CD14-positive monocyte (primary cell): Measurements from ENCODE around the gene NSMF. TPM values are rescaled to one million over a fixed set of nuclear protein-coding genes. Genes with fewer than 3 reads are reported as not detected.

Experiments used
- DNase-seq, 3 donors: peaks; one replicate each; pipeline ENCODE4 v3.0.0-alpha.2; 2011 to 2022
- H2AFZ ChIP-seq: 2 replicates; pipeline ENCODE4 v1.6.0; 2012; ENCODE audit warnings: mild to moderate bottlenecking, low read depth, low read length, inconsistent platforms; ENCODE audit not compliant: insufficient read depth, poor library complexity, severe bottlenecking
- H3K27ac ChIP-seq, 2 donors: 1 replicate in 1 of 2; 2 replicates in 1 of 2; pipeline ENCODE4 v1.5.1; 2012 to 2013; ENCODE audit warnings: low read length in 2 of 2, control low read depth in 1 of 2, inconsistent platforms in 1 of 2, low read depth in 1 of 2, mild to moderate bottlenecking in 1 of 2
- H3K27me3 ChIP-seq, 2 donors: one replicate each; pipeline versions ENCODE4 v1.6.0 to v1.6.1; 2011 to 2013; ENCODE audit warnings: low read length in 2 of 2; ENCODE audit not compliant: control insufficient read depth in 2 of 2, insufficient read depth in 2 of 2
- H3K36me3 ChIP-seq, 2 donors: replicated peaks in 1 of 2; 1 replicate in 1 of 2; 2 replicates in 1 of 2; pipeline versions ENCODE4 v1.5.1 to v1.6.1; 2012 to 2013; ENCODE audit warnings: low read length in 2 of 2, control low read depth in 1 of 2, inconsistent platforms in 1 of 2, mild to moderate bottlenecking in 1 of 2; ENCODE audit not compliant: insufficient read depth in 2 of 2, control insufficient read depth in 1 of 2
- H3K4me1 ChIP-seq, 2 donors: 1 replicate in 1 of 2; 2 replicates in 1 of 2; pipeline versions ENCODE4 v1.5.1 to v1.6.1; 2012 to 2013; ENCODE audit warnings: low read length in 2 of 2, control low read depth in 1 of 2, inconsistent platforms in 1 of 2, mild to moderate bottlenecking in 1 of 2, moderate library complexity in 1 of 2; ENCODE audit not compliant: insufficient read depth in 2 of 2, control insufficient read depth in 1 of 2
- H3K4me2 ChIP-seq: replicated peaks from 2 replicates; pipeline ENCODE3; 2012; ENCODE audit warnings: low read length, moderate library complexity, mild to moderate bottlenecking; ENCODE audit not compliant: poor library complexity, severe bottlenecking; ENCODE audit errors: extremely low read depth
- H3K4me3 ChIP-seq, 3 experiments: fragments of 200-600 bp in 1 of 3; sonication (generic) in 1 of 3; replicated peaks in 1 of 3; 1 replicate in 2 of 3; 2 replicates in 1 of 3; pipeline ENCODE4 v1.5.1; 2011 to 2013; ENCODE audit warnings: low read length in 3 of 3, mild to moderate bottlenecking in 3 of 3, control low read depth in 2 of 3, low read depth in 2 of 3, inconsistent platforms in 1 of 3, moderate library complexity in 1 of 3
- H3K79me2 ChIP-seq: 2 replicates; pipeline ENCODE4 v1.6.0; 2012; ENCODE audit warnings: mild to moderate bottlenecking, control low read depth, inconsistent platforms, low read length, moderate library complexity; ENCODE audit not compliant: insufficient read depth
- H3K9ac ChIP-seq: 2 replicates; pipeline ENCODE4 v1.6.0; 2017; ENCODE audit warnings: low read length, mild to moderate bottlenecking; ENCODE audit not compliant: insufficient read depth, poor library complexity, severe bottlenecking
- H3K9me3 ChIP-seq, 2 donors: replicated peaks in 1 of 2; 1 replicate in 1 of 2; 2 replicates in 1 of 2; pipeline versions ENCODE4 v1.5.1 to v1.6.1; 2012 to 2013; ENCODE audit warnings: low read length in 2 of 2, control low read depth in 1 of 2; ENCODE audit not compliant: control insufficient read depth in 1 of 2, insufficient read depth in 1 of 2
- H4K20me1 ChIP-seq: 2 replicates; pipeline ENCODE4 v1.6.0; 2012; ENCODE audit warnings: mild to moderate bottlenecking, low read length, control low read depth, moderate library complexity; ENCODE audit not compliant: insufficient read depth
- H3K27ac Mint-ChIP-seq, 7 donors: one replicate each; pipeline ENCODE4 v1.8.0; 2020; ENCODE audit warnings: mild to moderate bottlenecking in 7 of 7, mixed read lengths in 7 of 7, moderate library complexity in 6 of 7, inconsistent platforms in 2 of 7
- H3K27me3 Mint-ChIP-seq, 3 donors: one replicate each; pipeline ENCODE4 v1.8.0; 2021 to 2022; ENCODE audit warnings: low read depth in 3 of 3, mild to moderate bottlenecking in 3 of 3, mixed read lengths in 3 of 3, moderate library complexity in 3 of 3, inconsistent platforms in 1 of 3
- H3K36me3 Mint-ChIP-seq, 2 donors: one replicate each; pipeline ENCODE4 v1.8.0; 2020; ENCODE audit warnings: mixed read lengths in 2 of 2, inconsistent platforms in 1 of 2, mild to moderate bottlenecking in 1 of 2
- H3K4me1 Mint-ChIP-seq: one replicate; pipeline ENCODE4 v1.8.0; 2020; ENCODE audit warnings: mild to moderate bottlenecking, mixed read lengths
- H3K4me3 Mint-ChIP-seq, 2 donors: one replicate each; pipeline ENCODE4 v1.8.0; 2020; ENCODE audit warnings: mild to moderate bottlenecking in 2 of 2, mixed read lengths in 2 of 2, moderate library complexity in 1 of 2
- H3K9me3 Mint-ChIP-seq, 7 donors: one replicate each; pipeline ENCODE4 v1.8.0; 2020 to 2022; ENCODE audit warnings: mixed read lengths in 7 of 7, mild to moderate bottlenecking in 6 of 7, moderate library complexity in 6 of 7, inconsistent platforms in 2 of 7
- WGBS: methylation state at CpG from one replicate; pipeline ENCODE4 v1.1.5; 2013; ENCODE audit warnings: missing lambda C conversion rate; ENCODE audit not compliant: insufficient coverage; 5-methylcytosine and 5-hydroxymethylcytosine counted together
- intact Hi-C, 2 donors: fragments of 100-400 bp; cut with micrococcal nuclease; formaldehyde crosslinking; loops; one replicate each; pipeline versions ENCODE4 v1.15.0 to v1.15.1; 2023
- polyA plus RNA-seq, 3 donors: library from polyadenylated mRNA; depleted of rRNA in 1 of 3; unstranded in 2 of 3; stranded (reverse) in 1 of 3; fragments of 300-500 nt in 2 of 3; fragments of >200 nt in 1 of 3; fragmentation: Illumina TruSeq in 2 of 3; gene quantifications; 1 replicate in 2 of 3; 2 replicates in 1 of 3; pipeline ENCODE4 v1.2.3, GENCODE V29; 2012 to 2021
- TF ChIP-seq, protein P1 (sequence below): fragments of 200-600 bp; IDR thresholded peaks from one replicate; pipeline ENCODE4 v1.8.0; 2022; ENCODE audit warnings: antibody characterized with exemption, mild to moderate bottlenecking

NSMF gene
- polyA plus RNA-seq, 3 donors, result 4.6 to 68.4 (median 5.3) TPM

DNA sequence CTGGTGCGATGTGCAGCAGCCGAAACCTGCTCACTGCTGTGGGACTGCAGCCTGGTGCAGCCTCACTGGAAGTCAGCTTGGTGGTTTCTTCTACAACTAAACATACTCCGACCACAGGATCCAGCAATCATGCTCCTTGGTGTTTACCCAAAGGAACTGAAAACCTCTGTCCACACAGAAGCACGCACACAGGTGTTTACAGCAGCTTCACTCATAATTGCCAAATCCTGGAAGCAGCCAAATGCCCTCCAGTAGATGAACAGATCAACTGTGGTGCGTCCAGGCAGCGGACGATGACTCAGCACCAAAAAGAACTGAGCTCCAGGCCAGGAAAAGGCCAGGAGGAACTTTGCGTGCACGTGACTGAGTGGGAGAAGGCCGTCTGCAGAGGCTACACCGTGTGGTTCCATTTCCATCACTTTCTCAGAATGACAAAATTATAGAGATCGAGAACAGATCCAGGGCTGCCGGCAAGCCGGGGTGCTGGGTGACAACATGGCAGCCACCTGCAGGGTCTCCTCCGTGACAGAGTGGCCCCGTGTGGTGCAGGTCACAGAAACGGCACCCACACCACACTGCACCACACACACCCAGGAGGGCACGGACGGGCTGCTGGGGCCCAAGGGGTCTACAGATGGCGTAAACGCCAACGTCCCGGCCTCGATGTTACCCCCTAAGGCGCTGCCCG lies 23.1 kb upstream of the NSMF start:
- H3K4me2 ChIP-seq, result peak overlapping the region; percentile 45
- peak overlapping the region in 1 of 3 experiments; percentile 31 for H3K4me3 ChIP-seq
- peak; percentile 42 to 77 (median 62) for DNase-seq
- peaks cover 0 to 4% (median 0%) of the 10 kb centered on the region in 7 donors for H3K9me3 Mint-ChIP-seq
- H3K36me3 ChIP-seq, result no peaks in the 10 kb centered on the region
- peaks cover 11 to 14% of the 10 kb centered on the region in 2 donors for H3K4me1 ChIP-seq
- no peaks in the 10 kb centered on the region for H3K36me3 Mint-ChIP-seq
- H3K9ac ChIP-seq, result peak overlapping the region; percentile 27
- peak overlapping the region; percentile 73 for H2AFZ ChIP-seq
- H3K27me3 ChIP-seq, result no peaks in the 10 kb centered on the region
- H3K9me3 ChIP-seq, result no peaks in the 10 kb centered on the region
- peak overlapping the region in 1 of 2 donors; percentile 75 for H3K4me3 Mint-ChIP-seq
- no peaks in the 10 kb centered on the region for H3K79me2 ChIP-seq
- peak overlapping the region in 5 of 7 donors; percentile 20 to 81 (median 42) for H3K27ac Mint-ChIP-seq
- H4K20me1 ChIP-seq, result no peaks in the 10 kb centered on the region
- H3K4me1 Mint-ChIP-seq, result peaks cover 14% of the 10 kb centered on the region
- WGBS, result 46% methylated on average over 23 of the region's 26 CpGs
- peaks cover 0 to 5% (median 2%) of the 10 kb centered on the region in 3 donors for H3K27me3 Mint-ChIP-seq
- peak overlapping the region in 1 of 2 donors; percentile 20 for H3K27ac ChIP-seq
- intact Hi-C loops, result no loop called here
- TF ChIP-seq, protein P1, sequence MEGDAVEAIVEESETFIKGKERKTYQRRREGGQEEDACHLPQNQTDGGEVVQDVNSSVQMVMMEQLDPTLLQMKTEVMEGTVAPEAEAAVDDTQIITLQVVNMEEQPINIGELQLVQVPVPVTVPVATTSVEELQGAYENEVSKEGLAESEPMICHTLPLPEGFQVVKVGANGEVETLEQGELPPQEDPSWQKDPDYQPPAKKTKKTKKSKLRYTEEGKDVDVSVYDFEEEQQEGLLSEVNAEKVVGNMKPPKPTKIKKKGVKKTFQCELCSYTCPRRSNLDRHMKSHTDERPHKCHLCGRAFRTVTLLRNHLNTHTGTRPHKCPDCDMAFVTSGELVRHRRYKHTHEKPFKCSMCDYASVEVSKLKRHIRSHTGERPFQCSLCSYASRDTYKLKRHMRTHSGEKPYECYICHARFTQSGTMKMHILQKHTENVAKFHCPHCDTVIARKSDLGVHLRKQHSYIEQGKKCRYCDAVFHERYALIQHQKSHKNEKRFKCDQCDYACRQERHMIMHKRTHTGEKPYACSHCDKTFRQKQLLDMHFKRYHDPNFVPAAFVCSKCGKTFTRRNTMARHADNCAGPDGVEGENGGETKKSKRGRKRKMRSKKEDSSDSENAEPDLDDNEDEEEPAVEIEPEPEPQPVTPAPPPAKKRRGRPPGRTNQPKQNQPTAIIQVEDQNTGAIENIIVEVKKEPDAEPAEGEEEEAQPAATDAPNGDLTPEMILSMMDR, result no peak

DNA sequence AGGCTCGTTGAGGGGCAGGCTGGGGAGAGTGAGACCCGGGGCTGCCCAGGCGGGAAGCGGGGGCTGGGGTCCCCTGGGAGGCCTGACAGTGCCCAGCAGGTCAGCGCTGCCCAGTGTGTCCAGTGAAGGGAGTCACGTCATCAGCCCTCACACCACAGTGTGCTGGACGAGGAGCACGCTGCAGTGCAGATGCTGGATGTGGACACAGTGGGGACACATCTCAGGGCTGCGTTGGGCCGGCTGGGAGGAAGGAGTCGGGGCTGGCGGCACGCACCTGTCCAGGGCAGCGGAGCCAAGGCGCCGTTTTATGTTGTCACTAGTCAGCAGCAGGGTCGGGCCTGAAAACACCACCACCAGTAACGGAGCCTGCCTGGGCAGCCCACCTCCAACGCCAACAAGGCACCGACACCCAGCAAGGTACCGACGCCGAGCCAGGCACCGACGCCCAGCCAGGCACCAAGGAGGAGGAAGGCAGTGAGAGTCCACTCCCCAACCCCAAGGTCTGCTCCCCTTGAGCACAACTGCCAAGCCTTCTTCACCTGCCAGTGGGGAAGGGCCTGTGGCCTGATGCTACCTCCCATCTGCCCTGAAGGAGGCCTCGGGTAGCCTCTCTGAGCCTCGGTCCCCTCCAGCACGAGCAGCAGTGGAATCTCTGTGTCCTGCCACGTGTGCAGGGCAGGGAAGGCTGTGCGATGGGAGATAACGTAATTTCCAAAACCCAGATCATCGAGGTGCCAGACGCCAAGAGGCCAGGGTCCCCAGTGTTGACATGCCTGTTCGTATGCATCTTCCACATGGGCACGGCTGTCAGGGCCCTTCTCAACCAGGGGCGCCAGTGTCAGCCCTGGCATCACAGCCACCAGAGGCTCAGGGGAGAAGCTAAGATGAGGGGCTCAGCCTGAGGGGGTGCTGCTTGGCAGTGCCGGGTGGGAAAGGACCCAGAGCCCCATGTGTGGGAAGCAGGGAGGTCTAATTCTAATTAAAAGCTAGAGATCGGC lies 21.9 kb upstream of the NSMF start:
- no peak overlapping the region for H2AFZ ChIP-seq
- H4K20me1 ChIP-seq, result no peaks in the 10 kb centered on the region
- WGBS, result 95% methylated on average over 36 of the region's 38 CpGs
- H3K27me3 ChIP-seq, result no peaks in the 10 kb centered on the region
- H3K4me3 Mint-ChIP-seq, result no peak overlapping the region
- intact Hi-C loops, result no loop called here
- peaks cover 11 to 14% of the 10 kb centered on the region in 2 donors for H3K4me1 ChIP-seq
- H3K4me3 ChIP-seq, result no peak overlapping the region
- no peak overlapping the region for H3K4me2 ChIP-seq
- no peaks in the 10 kb centered on the region for H3K79me2 ChIP-seq
- H3K36me3 ChIP-seq, result no peaks in the 10 kb centered on the region
- peaks cover 1 to 4% (median 2%) of the 10 kb centered on the region in 3 donors for H3K27me3 Mint-ChIP-seq
- no peak overlapping the region for H3K27ac Mint-ChIP-seq
- H3K36me3 Mint-ChIP-seq, result no peaks in the 10 kb centered on the region
- H3K9ac ChIP-seq, result no peak overlapping the region
- DNase-seq, result no peak
- TF ChIP-seq, protein P1, result no peak
- no peak overlapping the region for H3K27ac ChIP-seq
- H3K9me3 ChIP-seq, result peaks cover 7 to 9% of the 10 kb centered on the region in 2 donors
- H3K4me1 Mint-ChIP-seq, result peaks cover 14% of the 10 kb centered on the region
- peaks cover 3 to 11% (median 6%) of the 10 kb centered on the region in 7 donors for H3K9me3 Mint-ChIP-seq
